ENCODE data around the gene POLN.

POLN gene

GRCh38 chr4:2135083-2135482, 106.8 kb downstream of the POLN start:
- DNase-seq (ENCODE audit: extremely low spot score): no peak
- ChIA-PET CTCF (no interaction called here), POLR2A (no interaction called here)
- no peak for TF ChIP-seq CTCF (IDR thresholded peaks at IDR 0.05; ENCODE audit: control extremely low read depth, extremely low read depth, low read depth, missing control alignments)

DNA sequence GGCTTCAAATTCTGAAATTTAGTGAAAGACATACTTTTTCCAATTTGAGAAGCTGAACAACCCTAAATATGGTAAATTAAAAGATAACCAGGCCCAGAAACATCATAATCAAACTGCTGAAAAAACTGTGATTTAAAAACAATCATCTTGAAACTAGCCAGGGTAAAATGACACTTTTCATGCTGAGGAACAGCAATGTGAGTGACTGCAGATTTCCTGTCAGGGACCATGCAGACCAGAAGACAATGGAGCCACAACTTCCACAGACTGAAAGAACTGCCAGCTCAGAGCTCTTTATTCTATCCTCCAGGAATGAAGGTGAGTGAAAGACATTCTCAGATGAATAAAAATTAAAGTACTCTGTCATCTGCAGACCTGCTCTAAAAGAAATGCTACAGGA, 109.5 kb downstream of the POLN start:
- no peak for DNase-seq (ENCODE audit: extremely low spot score)
- CTCF ChIA-PET: interaction anchor here (1.1 kb wide), 1 partner anchor 19 kb away, joined by 3 read pairs; no protein-coding TSS in a partner anchor
- TF ChIP-seq CTCF (IDR thresholded peaks at IDR 0.05; ENCODE audit: control extremely low read depth, extremely low read depth, low read depth, missing control alignments): no peak
- POLR2A ChIA-PET: no interaction called here

DNA sequence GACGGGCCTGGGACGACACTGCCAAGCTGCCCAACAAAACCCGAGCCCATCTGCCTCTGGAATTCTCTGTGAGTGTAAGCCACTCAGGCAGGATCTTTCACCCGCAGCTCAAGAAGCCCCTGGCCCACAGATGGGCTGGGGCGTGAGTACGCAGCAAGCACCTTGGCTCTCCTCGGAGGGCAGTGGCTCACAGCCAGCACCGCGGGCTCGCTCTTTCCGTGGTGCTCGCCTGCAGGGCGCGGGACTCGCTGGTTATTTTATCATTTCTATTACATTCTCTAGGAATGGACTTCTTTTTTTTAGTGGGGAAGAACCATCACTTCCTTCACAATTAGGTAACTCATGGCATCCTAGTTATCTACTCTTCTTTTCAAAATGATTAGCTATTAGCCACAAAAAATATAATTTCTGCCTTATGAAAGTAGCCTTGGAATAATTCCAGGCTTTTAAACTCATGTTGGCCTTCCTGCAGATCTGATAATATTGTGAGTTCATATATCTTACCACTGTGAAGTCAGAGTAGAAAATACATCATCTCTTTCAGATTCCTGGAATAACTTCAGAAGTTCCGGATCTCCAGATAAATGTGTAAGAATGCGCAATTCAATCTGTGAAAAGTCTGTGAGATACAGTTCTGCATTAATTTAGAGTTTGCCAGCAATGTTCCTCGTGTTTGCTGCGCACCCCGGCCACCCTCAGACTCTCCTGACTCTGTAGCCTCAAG, 114.2 kb downstream of the POLN start:
- TF ChIP-seq CTCF (IDR thresholded peaks at IDR 0.05; ENCODE audit: control extremely low read depth, extremely low read depth, low read depth, missing control alignments): no peak
- ChIA-PET POLR2A (no interaction called here), CTCF (no interaction called here)
- DNase-seq (ENCODE audit: extremely low spot score): no peak

DNA sequence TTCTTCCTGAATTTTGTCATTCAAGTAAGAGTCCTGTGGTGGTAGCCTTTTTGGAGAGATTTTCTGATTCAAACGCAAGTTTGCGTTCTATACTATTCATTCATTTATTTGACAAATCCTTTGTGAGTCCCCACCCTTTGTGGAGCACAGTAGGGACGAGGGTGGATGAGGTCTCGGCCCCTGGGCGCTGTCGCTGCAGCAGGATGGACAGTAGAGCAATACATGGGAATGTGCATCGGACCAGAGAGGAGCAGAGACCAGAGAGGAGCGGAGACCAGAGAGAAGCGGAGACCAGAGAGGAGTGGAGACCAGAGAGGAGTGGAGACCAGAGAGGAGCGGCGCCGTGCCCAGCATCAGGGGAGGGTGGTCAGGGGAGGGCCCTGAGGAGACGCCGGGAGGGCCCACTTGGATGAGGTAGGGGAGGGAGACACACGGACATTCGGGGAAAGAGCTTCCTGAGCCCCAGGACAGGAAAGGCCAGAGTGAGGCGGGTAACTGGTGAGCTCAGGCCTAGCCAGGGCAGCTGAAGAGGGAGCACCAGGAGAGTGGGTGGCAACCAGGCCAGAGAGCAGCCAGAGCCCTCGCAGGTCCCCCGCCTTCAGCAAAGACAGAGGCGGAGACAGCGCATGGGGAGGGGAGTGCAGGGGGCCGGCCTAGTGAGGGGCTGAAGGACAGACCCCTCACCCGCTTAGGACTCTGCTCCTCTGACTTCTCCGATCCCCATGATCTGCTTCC, 115.4 kb downstream of the POLN start:
- POLR2A ChIA-PET: no interaction called here
- no peak for DNase-seq (ENCODE audit: extremely low spot score)
- CTCF ChIA-PET: interaction anchor here (1.2 kb wide), 1 partner anchor 26 kb away, joined by 4 read pairs; no protein-coding TSS in a partner anchor
- no peak for TF ChIP-seq CTCF (IDR thresholded peaks at IDR 0.05; ENCODE audit: control extremely low read depth, extremely low read depth, low read depth, missing control alignments)

DNA sequence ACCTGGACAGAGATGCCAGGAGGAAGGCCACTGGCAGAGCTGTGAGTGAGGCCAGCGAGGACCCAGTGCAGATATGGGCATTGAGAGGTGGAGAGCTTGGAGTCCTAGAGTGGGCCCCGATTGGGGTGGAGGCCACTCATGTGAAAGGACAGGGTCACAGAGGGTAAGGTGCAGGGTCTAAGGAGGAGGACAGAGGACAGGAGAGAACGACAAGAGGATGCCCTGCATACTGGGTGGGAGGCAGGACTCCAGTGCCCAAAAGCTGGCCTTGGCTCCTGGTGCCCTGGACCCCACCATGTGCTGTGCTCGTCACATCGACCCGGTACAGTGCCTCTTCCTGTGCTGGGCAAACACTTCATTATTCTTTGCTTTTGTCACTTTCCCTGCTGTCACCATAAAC, 116.1 kb downstream of the POLN start:
- CTCF ChIA-PET: interaction anchor here (1.2 kb wide), 1 partner anchor 27 kb away, joined by 4 read pairs; no protein-coding TSS in a partner anchor
- no peak for TF ChIP-seq CTCF (IDR thresholded peaks at IDR 0.05; ENCODE audit: control extremely low read depth, extremely low read depth, low read depth, missing control alignments)
- POLR2A ChIA-PET: interaction anchor here (0.6 kb wide), 1 partner anchor 701 kb away, joined by 5 read pairs; no protein-coding TSS in a partner anchor
- no peak for DNase-seq (ENCODE audit: extremely low spot score)

- DNase-seq (ENCODE audit: extremely low spot score): no peak
- POLR2A ChIA-PET: no interaction called here
- CTCF ChIA-PET: no interaction called here
- no peak for TF ChIP-seq CTCF (IDR thresholded peaks at IDR 0.05; ENCODE audit: control extremely low read depth, extremely low read depth, low read depth, missing control alignments)
Observed at GRCh38 chr4:2125023-2125422, 116.9 kb downstream of the POLN start.
